HAP-1 (cell line): ENCODE measurements around the gene KCNQ1.

Experiments
- DNase-seq, 2 experiments: peaks; one replicate each; pipeline ENCODE4 v3.0.0-alpha.2; 2016 to 2020; ENCODE audit warnings: low spot score in 2 of 2
- H3K27me3 ChIP-seq: fragments of 250-450 bp; sonication (Bioruptor Pico); 2 replicates; pipeline ENCODE4 v1.5.1; 2020; ENCODE audit warnings: low read depth, mild to moderate bottlenecking, moderate library complexity
- H3K36me3 ChIP-seq: fragments of 250-450 bp; sonication (Bioruptor Pico); replicated peaks from 2 replicates; pipeline ENCODE4 v1.5.1; 2020; ENCODE audit warnings: mild to moderate bottlenecking
- H3K4me1 ChIP-seq: fragments of 250-450 bp; sonication (Bioruptor Pico); 2 replicates; pipeline ENCODE4 v1.5.1; 2020; ENCODE audit warnings: mild to moderate bottlenecking
- H3K4me3 ChIP-seq: fragments of 250-450 bp; sonication (Bioruptor Pico); 2 replicates; pipeline ENCODE4 v1.5.1; 2020; ENCODE audit warnings: mild to moderate bottlenecking, moderate library complexity
- H3K9me3 ChIP-seq: fragments of 250-450 bp; sonication (Bioruptor Pico); 2 replicates; pipeline ENCODE4 v1.5.1; 2020; ENCODE audit warnings: mild to moderate bottlenecking, moderate library complexity
- in situ Hi-C: fragments of 300-500 bp; cut with MboI; formaldehyde crosslinking; loops from 3 replicates; pipeline ENCODE4 v1.14.3; 2020; ENCODE audit warnings: low sequenced_read_pairs, inconsistent platforms, mixed read lengths

KCNQ1 gene

GRCh38 chr11:2709429-2709828 lies 264.6 kb downstream of the KCNQ1 start:
- in situ Hi-C loops = no loop called here
- Histone ChIP-seq H3K4me1 (no peaks in the 10 kb centered on the region), H3K27me3 (no peaks in the 10 kb centered on the region), H3K36me3 (no peaks in the 10 kb centered on the region), H3K9me3 (0 out of 2 replicates have a peak, but pooled peaks cover 4% of the 10 kb centered on the region), H3K4me3 (no peak overlapping the region)
- DNase-seq = no peak

- Histone ChIP-seq H3K4me3 (no peak overlapping the region), H3K27me3 (no peaks in the 10 kb centered on the region), H3K36me3 (no peaks in the 10 kb centered on the region), H3K9me3 (0 out of 2 replicates have a peak, but pooled peaks cover 4% of the 10 kb centered on the region), H3K4me1 (no peaks in the 10 kb centered on the region)
- no peak for DNase-seq
- in situ Hi-C loops = no loop called here
These were observed 266.4 kb downstream of the KCNQ1 start for GRCh38 chr11:2711161-2711560.

GRCh38 chr11:2713094-2713493 lies 268.3 kb downstream of the KCNQ1 start:
- no peak overlapping the region for H3K4me3 ChIP-seq
- DNase-seq = no peak
- H3K9me3 ChIP-seq = 0 out of 2 replicates have a peak, but pooled peaks cover 4% of the 10 kb centered on the region
- in situ Hi-C loops = no loop called here
- no peaks in the 10 kb centered on the region for H3K27me3 ChIP-seq
- no peaks in the 10 kb centered on the region for H3K36me3 ChIP-seq
- no peaks in the 10 kb centered on the region for H3K4me1 ChIP-seq

DNA sequence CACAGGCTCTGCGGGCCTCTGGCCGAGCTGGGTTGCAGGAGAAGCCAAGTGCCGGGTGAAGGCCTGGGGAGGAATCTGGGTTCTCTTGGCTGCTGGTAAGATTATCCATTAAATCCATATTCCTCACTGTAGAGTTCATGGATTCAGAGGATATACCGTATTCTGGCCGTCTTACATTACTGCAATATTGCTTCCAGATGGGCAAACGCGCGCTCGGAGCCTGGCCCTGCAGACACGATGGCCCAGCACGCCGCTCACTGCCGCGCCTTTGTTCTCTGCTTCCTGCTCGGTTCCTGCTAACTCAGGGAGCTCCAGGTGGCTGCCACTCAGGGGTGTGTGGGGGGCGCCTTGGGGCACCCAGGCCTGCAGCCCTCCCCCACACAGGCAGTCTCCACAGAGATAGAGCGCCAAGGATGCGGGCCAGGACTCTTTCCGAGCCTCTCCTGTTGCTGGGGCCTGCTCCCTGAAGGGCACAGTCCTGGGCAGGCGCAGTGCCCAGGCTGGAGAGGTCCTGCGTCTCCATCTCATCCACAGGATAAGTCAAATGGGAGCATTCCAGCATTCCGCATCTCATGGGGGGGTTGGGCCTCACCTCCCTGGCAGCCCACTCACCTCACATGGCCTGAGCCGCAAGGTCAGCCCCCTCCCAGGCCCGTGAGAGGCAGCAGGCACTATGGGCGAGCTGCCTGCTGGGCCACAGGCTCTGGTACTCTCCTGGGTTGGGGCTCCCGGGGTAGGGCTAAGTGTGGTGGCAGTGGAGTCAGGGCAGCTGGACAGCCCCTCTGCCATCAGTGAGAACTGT lies 269.1 kb downstream of the KCNQ1 start:
- in situ Hi-C loops = no loop called here

DNA sequence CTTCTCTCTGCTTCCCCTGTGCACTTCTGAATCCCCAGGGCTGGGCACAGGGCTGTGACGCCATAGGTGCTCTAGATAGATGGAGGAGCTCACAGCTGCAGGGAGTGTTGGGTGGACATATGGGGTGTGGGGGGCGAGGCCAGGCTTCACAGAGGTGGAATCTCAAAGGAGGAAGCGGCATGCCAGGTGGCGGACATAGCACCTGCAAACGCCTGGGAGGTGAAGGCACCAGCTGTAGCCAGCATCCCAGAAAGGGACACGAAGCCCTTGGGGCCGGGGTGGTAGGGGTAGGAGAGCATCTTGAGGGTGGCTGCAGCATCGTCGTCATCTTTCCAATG lies 269.6 kb downstream of the KCNQ1 start:
- Histone ChIP-seq H3K36me3 (no peaks in the 10 kb centered on the region), H3K4me3 (no peak overlapping the region), H3K4me1 (no peaks in the 10 kb centered on the region), H3K9me3 (0 out of 2 replicates have a peak, but pooled peaks cover 4% of the 10 kb centered on the region), H3K27me3 (no peaks in the 10 kb centered on the region)
- in situ Hi-C loops = no loop called here
- no peak for DNase-seq

More for the DNA sequence above, 269.1 kb downstream of the KCNQ1 start:
- no peak for DNase-seq
- Histone ChIP-seq H3K36me3 (no peaks in the 10 kb centered on the region), H3K27me3 (no peaks in the 10 kb centered on the region), H3K4me3 (no peak overlapping the region), H3K4me1 (no peaks in the 10 kb centered on the region), H3K9me3 (0 out of 2 replicates have a peak, but pooled peaks cover 4% of the 10 kb centered on the region)

- Histone ChIP-seq H3K4me3 (no peak overlapping the region), H3K27me3 (no peaks in the 10 kb centered on the region), H3K9me3 (0 out of 2 replicates have a peak, but pooled peaks cover 4% of the 10 kb centered on the region), H3K36me3 (no peaks in the 10 kb centered on the region), H3K4me1 (no peaks in the 10 kb centered on the region)
- DNase-seq = no peak
- in situ Hi-C loops = no loop called here
These were observed 270.1 kb downstream of the KCNQ1 start for GRCh38 chr11:2714871-2715270.

DNA sequence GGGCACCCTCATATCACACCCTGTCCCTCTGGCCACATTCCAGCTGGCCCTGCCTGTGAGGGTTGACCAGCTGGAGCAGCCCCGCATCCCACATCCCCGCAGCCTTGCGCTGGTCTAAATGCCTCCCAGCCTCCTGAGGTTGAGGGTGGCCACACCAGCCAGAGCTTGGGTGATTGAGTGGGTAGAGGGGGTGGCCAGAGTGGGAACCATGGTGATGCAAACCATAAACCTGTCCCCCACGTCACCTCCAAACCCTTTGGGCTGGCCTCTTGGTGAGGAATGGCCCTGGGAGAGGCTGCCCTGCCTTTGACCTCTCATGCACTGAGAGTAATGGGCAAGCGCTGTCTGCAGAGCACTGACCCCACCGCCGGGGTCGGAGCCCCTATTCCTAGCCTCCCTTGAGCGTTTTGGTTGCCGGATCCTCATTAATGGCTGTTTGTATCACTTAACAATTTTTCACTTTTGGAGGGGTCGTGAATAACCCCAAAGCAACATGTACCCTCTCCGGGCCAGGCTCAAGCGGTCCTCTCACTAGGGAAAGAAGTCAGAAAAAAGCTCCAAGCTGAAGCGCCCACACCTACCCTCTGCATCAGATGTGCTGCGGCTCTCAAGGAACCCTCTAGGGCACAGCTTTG lies 271.0 kb downstream of the KCNQ1 start:
- no peaks in the 10 kb centered on the region for H3K4me1 ChIP-seq
- H3K27me3 ChIP-seq = no peaks in the 10 kb centered on the region
- no peak for DNase-seq
- no peak overlapping the region for H3K4me3 ChIP-seq
- no peaks in the 10 kb centered on the region for H3K36me3 ChIP-seq
- in situ Hi-C loops = no loop called here
- 0 out of 2 replicates have a peak, but pooled peaks cover 3% of the 10 kb centered on the region for H3K9me3 ChIP-seq

- no peaks in the 10 kb centered on the region for H3K4me1 ChIP-seq
- no peak for DNase-seq
- H3K27me3 ChIP-seq = no peaks in the 10 kb centered on the region
- H3K36me3 ChIP-seq = no peaks in the 10 kb centered on the region
- no peaks in the 10 kb centered on the region for H3K9me3 ChIP-seq
- H3K4me3 ChIP-seq = no peak overlapping the region
- in situ Hi-C loops = no loop called here
These were observed 271.7 kb downstream of the KCNQ1 start for GRCh38 chr11:2716376-2717095.

DNA sequence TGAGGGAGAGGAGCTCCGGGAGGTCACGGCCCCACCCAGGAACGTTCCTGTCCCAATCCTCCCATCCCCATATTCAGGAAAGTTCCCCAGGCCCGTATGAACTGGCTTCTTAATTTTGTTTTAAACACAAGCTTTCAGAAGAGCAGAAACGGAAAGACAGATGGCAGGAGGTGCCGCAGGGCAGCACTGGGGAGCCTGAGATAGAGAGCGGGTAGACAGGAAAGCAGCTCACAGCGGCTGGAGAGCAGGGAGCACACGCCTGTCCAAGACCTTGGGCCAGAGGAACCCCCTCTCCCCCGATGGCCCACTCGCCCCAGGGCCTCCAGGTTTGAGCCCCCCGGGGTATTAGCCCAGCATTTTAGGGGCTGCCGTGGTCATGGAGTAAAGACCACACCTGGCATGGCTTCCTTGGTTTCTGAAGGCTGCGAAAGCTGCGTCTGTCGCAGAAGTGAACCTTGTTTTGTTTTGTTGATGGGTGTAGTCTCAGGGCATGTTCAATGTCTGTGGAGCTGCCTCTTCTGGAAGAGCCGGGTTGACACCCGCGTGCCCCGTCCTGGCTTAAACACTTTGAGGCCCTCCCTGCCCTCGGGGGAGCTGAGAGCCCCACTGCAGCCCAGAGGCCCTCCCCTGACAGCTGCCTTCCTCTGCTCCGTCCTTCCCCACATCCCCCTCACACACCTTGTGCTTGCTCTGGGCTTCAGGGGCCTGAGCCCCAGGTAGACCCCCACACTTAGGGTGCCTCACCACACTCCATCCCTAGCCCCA lies 272.9 kb downstream of the KCNQ1 start:
- Histone ChIP-seq H3K27me3 (no peaks in the 10 kb centered on the region), H3K4me1 (no peaks in the 10 kb centered on the region), H3K4me3 (no peak overlapping the region), H3K36me3 (no peaks in the 10 kb centered on the region), H3K9me3 (no peaks in the 10 kb centered on the region)
- DNase-seq = no peak
- in situ Hi-C loops = no loop called here

DNA sequence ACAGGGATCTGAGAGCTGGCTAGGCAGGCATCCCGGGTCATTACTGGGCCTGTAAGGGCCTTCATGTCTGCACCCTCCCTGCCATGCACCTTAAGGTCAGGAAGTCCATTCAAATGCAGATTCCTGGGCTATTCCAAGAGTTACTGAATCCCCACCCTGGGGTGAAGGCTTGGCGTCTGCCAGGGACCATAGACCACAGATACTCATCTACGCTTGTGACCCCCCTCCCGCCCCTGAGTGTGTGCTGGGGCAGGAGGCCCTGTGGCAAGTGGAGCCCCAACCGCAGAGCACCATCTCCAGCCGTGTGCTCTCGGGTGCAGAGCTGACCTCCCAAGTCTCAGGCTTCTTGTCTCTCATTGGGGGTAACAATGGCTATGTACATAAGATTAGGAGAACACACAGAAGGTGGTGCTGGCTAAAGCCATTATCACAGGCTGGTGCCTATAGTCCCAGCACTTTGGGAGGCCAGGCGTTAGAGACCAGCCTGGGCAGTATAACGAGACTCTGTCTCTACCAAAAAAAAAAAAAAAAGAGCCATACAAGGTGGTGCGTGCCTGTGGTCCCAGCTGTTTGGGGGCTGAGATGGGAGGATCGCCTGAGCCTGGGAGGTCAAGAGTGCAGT lies 274.1 kb downstream of the KCNQ1 start:
- H3K36me3 ChIP-seq = no peaks in the 10 kb centered on the region
- DNase-seq = no peak
- no peaks in the 10 kb centered on the region for H3K9me3 ChIP-seq
- in situ Hi-C loops = no loop called here
- no peaks in the 10 kb centered on the region for H3K4me1 ChIP-seq
- no peaks in the 10 kb centered on the region for H3K27me3 ChIP-seq
- no peak overlapping the region for H3K4me3 ChIP-seq

DNA sequence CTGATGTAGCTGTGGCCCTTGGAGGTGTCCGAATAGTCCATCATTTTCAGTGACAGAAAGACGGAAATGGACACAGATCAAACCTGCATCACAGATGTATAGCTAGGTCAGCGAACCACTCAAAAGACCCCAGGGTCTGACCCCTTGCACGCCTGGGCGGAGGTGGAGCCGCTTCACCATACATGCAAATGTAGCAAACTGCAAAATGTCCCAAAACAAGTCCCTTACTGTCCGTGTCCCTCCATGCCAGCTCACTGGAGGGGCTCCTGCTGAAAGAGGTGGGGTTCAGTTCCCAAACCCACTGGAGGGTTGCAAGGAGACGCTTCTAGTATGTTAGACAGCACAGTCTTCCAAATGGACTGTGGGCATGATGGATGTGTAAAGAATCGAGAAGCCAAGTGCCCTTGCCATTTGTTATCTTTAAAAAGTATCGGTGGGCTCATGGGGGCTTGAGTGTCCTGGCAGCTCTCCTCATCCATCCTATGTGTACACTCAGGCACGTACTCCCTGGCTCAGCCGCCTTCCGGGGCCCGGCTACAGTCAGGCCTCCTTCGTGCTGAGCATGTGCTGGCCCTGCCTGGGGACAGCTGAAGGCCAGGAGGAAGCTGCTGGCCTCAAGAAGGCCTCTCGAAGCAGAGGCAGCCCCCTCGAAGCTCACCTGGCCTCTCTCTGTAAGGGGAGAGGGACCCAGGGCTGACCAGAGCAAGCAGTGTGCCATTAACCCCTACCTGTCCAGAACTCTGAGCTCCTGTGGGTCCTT lies 275.2 kb downstream of the KCNQ1 start:
- no peaks in the 10 kb centered on the region for H3K36me3 ChIP-seq
- DNase-seq = no peak
- no peaks in the 10 kb centered on the region for H3K9me3 ChIP-seq
- H3K4me1 ChIP-seq = no peaks in the 10 kb centered on the region
- in situ Hi-C loops = no loop called here
- H3K27me3 ChIP-seq = no peaks in the 10 kb centered on the region
- no peak overlapping the region for H3K4me3 ChIP-seq

DNA sequence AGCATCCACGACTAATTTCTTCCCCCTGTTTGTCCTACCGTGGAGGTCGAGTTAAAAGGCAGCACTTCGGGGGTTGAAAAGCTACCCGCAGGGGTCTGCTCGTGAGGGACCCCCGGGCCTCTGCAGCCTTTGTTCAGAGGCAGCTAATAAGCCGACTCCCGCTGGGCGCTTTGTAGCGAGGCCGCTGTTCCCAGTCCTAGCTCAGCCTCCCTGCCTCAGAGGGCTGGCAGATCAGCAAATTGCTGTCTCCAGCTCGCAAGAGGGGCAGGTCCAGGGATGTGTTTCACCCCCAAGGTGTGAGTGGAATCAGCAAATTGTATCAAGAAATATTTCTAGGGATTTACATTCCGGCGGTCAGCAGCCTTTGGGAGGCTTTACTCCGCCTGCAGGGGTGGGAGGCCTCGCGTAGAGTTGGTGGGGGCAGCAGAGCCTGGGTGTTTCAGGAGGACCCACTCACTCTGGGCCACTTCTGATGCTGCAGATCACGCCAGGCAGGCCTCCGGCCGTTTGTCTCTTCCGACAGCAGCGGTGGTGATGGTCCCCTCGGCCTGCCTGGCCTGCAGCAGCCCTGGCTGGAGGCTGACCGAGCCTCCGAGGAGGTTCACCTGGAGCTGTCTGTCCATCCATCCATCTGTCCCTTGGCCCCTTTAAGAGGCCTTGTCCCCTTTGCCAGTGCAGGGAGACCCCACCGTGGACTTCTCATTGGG lies 276.6 kb downstream of the KCNQ1 start:
- H3K4me3 ChIP-seq = no peak overlapping the region
- no peaks in the 10 kb centered on the region for H3K36me3 ChIP-seq
- DNase-seq = no peak
- no peaks in the 10 kb centered on the region for H3K27me3 ChIP-seq
- no peaks in the 10 kb centered on the region for H3K4me1 ChIP-seq
- no peaks in the 10 kb centered on the region for H3K9me3 ChIP-seq
- in situ Hi-C loops = no loop called here
